Gastroesophageal sphincter (tissue), 4 donors: ENCODE measurements around the gene HSF4. TPM values are rescaled to one million over a fixed set of nuclear protein-coding genes. Genes with fewer than 3 reads are reported as not detected.
A peak's percentile ranks its signal among the peaks of the same experiment; 100 is the strongest.

Source experiments
- ATAC-seq: fragments of 150-250 bp; one replicate; pipeline ENCODE4 v1.9.1; 2016; ENCODE audit warnings: mild to moderate bottlenecking, moderate library complexity
- H3K27ac ChIP-seq, 4 donors: fragments of 200-600 bp; sonication (generic) in 3 of 4; 1 replicate in 3 of 4; 2 replicates in 1 of 4; pipeline ENCODE4 v1.5.1; 2016 to 2019
- H3K27me3 ChIP-seq: fragments of 200-600 bp; sonication (generic); one replicate; pipeline ENCODE4 v1.5.1; 2019
- H3K36me3 ChIP-seq, 2 donors: fragments of 200-600 bp; sonication (generic); one replicate each; pipeline ENCODE4 v1.5.1; 2019; ENCODE audit warnings: control low read depth in 1 of 2
- H3K4me1 ChIP-seq, 3 donors: fragments of 200-600 bp; sonication (generic); 1 replicate in 2 of 3; 2 replicates in 1 of 3; pipeline ENCODE4 v1.5.1; 2016 to 2019; ENCODE audit warnings: control low read depth in 2 of 3
- H3K4me3 ChIP-seq, 2 donors: fragments of 200-600 bp; sonication (generic); one replicate each; pipeline ENCODE4 v1.5.1; 2019; ENCODE audit warnings: mild to moderate bottlenecking in 1 of 2, moderate library complexity in 1 of 2
- H3K9me3 ChIP-seq, 3 donors: fragments of 200-600 bp; sonication (generic); one replicate each; pipeline ENCODE4 v1.5.1; 2017 to 2019; ENCODE audit warnings: control low read depth in 2 of 3
- CTCF ChIP-seq, 4 experiments: fragments of 200-600 bp in 2 of 4; fragments of 450-650 bp in 2 of 4; sonication (generic) in 1 of 4; IDR thresholded peaks; one replicate each; pipeline ENCODE4 v1.5.1; 2017 to 2019; ENCODE audit warnings: antibody characterized with exemption in 4 of 4, mild to moderate bottlenecking in 2 of 4, moderate library complexity in 2 of 4
- EP300 ChIP-seq: sonication (generic); formaldehyde crosslinking; IDR thresholded peaks from one replicate; pipeline ENCODE4 v1.6.1; 2017; ENCODE audit warnings: antibody characterized with exemption, mild to moderate bottlenecking
- POLR2A ChIP-seq, 2 donors: fragments of 450-650 bp; IDR thresholded peaks; one replicate each; pipeline ENCODE4 v1.6.1; 2017; ENCODE audit warnings: antibody characterized with exemption in 2 of 2, mild to moderate bottlenecking in 2 of 2, moderate library complexity in 1 of 2
- POLR2AphosphoS5 ChIP-seq: sonication (generic); formaldehyde crosslinking; IDR thresholded peaks from one replicate; pipeline ENCODE4 v1.6.1; 2017; ENCODE audit warnings: antibody characterized with exemption
- WGBS, 2 donors: methylation state at CpG; one replicate each; pipeline ENCODE4 v1.1.5; 2018; ENCODE audit warnings: low coverage in 1 of 2; 5-methylcytosine and 5-hydroxymethylcytosine counted together
- small RNA-seq, 4 donors: library from RNA; depleted of rRNA; stranded (forward); fragments of <200 nt; gene quantifications; one replicate each; pipeline ENCODE3, GENCODE V24; 2016
- total RNA-seq, 4 donors: library from RNA; depleted of rRNA; stranded (reverse); fragments of >200 nt; gene quantifications; one replicate each; pipeline ENCODE4 v1.1.0, GENCODE V29; 2016

The HSF4 gene
- total RNA-seq, 4 donors from 2014 or later: 7.7 to 110 (median 59.4) TPM

- TF ChIP-seq EP300: no peak
- no peak for TF ChIP-seq POLR2A (IDR thresholded peaks at IDR 0.05)
- no peak for TF ChIP-seq POLR2AphosphoS5
- no peak for TF ChIP-seq CTCF (IDR thresholded peaks at IDR 0.05)
- H3K4me3 ChIP-seq: no peak overlapping the region
- no peaks in the 10 kb centered on the region for H3K27me3 ChIP-seq
- WGBS, 2 donors: 60 to 78% methylated on average over 11 to 18 of the region's 18 CpGs
- peaks cover 0 to 15% (median 0%) of the 10 kb centered on the region in 3 donors for H3K4me1 ChIP-seq
- peak; percentile 60 for ATAC-seq
- peaks cover 0 to 33% of the 10 kb centered on the region in 2 donors for H3K36me3 ChIP-seq
- peak overlapping the region in 2 of 4 donors; percentile 35 to 36 for H3K27ac ChIP-seq
- H3K9me3 ChIP-seq: no peaks in the 10 kb centered on the region
Observed at GRCh38 chr16:67216612-67217490, 52.3 kb downstream of the HSF4 start.

Small RNAs within 50 kb of the gene (small RNA-seq; reads per million reads assigned to genes)
- gene MIR328: 23.4 to 41.2 (median 29.7) reads per million in 4 donors

Other genes starting within 250 kb of the HSF4 start
- not detected for gene CDH16, start 245.9 kb upstream of the HSF4 start, total RNA-seq
- gene RRAD, start 239.2 kb upstream of the HSF4 start, total RNA-seq: 100 to 1,000 TPM in 1 of 4 donors, 10 to 100 TPM in 3; 33.4 to 103 (median 50.8) TPM
- 10 to 100 TPM; 54.3 to 88.9 (median 79.5) TPM for gene CIAO2B, start 230.3 kb upstream of the HSF4 start, total RNA-seq
- 10 to 100 TPM; 25.9 to 32.6 (median 26.3) TPM for gene CES2, start 229.2 kb upstream of the HSF4 start, total RNA-seq
- under 1 TPM in 3 of 4 donors, not detected in 1; 0.13 to 0.49 (median 0.39) TPM for gene CES3, start 203.5 kb upstream of the HSF4 start, total RNA-seq
- gene CES4A, start 176.2 kb upstream of the HSF4 start, total RNA-seq: 1 to 10 TPM; 1.2 to 6.1 (median 2.6) TPM
- gene CBFB, start 135.6 kb upstream of the HSF4 start, total RNA-seq: 10 to 100 TPM; 26.5 to 39.3 (median 27.5) TPM
- 10 to 100 TPM; 10.9 to 20.4 (median 13.3) TPM for gene PHAF1, start 54.8 kb upstream of the HSF4 start, total RNA-seq
- 10 to 100 TPM; 16.3 to 33.6 (median 23.1) TPM for gene B3GNT9, start 13.7 kb upstream of the HSF4 start, total RNA-seq
- 10 to 100 TPM; 26.1 to 39.7 (median 28.9) TPM for gene TRADD, start 4.8 kb upstream of the HSF4 start, total RNA-seq
- 10 to 100 TPM in 3 of 4 donors, 1 to 10 TPM in 1; 6.9 to 18.8 (median 14.2) TPM for gene FBXL8, start 4.8 kb upstream of the HSF4 start, total RNA-seq
- 10 to 100 TPM; 23.0 to 78.9 (median 49.9) TPM for gene NOL3, start 5.8 kb downstream of the HSF4 start, total RNA-seq
- gene MATCAP1, start 19.2 kb downstream of the HSF4 start, total RNA-seq: 10 to 100 TPM in 2 of 4 donors, 1 to 10 TPM in 2; 6.7 to 37.4 (median 19.2) TPM
- 1 to 10 TPM; 1.6 to 6.1 (median 2.6) TPM for gene EXOC3L1, start 25.4 kb downstream of the HSF4 start, total RNA-seq
- gene E2F4, start 27.4 kb downstream of the HSF4 start, total RNA-seq: 10 to 100 TPM; 55.0 to 89.8 (median 76.2) TPM
- gene ELMO3, start 34.4 kb downstream of the HSF4 start, total RNA-seq: 1 to 10 TPM in 2 of 4 donors, under 1 TPM in 2; 0.15 to 3.9 (median 1.3) TPM
- 10 to 100 TPM; 15.4 to 34.7 (median 30.7) TPM for gene TMEM208, start 62.4 kb downstream of the HSF4 start, total RNA-seq
- gene FHOD1, start 82.7 kb downstream of the HSF4 start, total RNA-seq: 10 to 100 TPM in 3 of 4 donors, 1 to 10 TPM in 1; 9.7 to 15.5 (median 12.9) TPM
- gene SLC9A5, start 84.2 kb downstream of the HSF4 start, total RNA-seq: under 1 TPM; 0.13 to 0.93 (median 0.21) TPM
- gene PLEKHG4, start 114.8 kb downstream of the HSF4 start, total RNA-seq: 10 to 100 TPM in 1 of 4 donors, 1 to 10 TPM in 3; 3.0 to 14.4 (median 6.1) TPM
- gene KCTD19, start 162.0 kb downstream of the HSF4 start, total RNA-seq: under 1 TPM in 2 of 4 donors, not detected in 2; 0.13 to 0.19 TPM
- under 1 TPM in 1 of 4 donors, not detected in 3; 0.27 TPM for gene LRRC36, start 162.1 kb downstream of the HSF4 start, total RNA-seq
- 100 to 1,000 TPM in 1 of 4 donors, 10 to 100 TPM in 3; 14.8 to 111 (median 55.0) TPM for gene TPPP3, start 228.8 kb downstream of the HSF4 start, total RNA-seq